Spinal cord (tissue), 10 donors: ENCODE data around the gene PARN. TPM values are rescaled to one million over a fixed set of nuclear protein-coding genes. Genes with fewer than 3 reads are reported as not detected.
"Not testable (repeated sequence)": the region's sequence is repeated elsewhere in the genome, so short reads cannot be mapped to it uniquely, and the experiment has no call there.

Experiments
- DNase-seq, 6 donors: peaks; one replicate each; pipeline versions ENCODE4 v3.0.0 to v3.0.0-alpha.2; 2013 to 2015; ENCODE audit warnings: low spot score in 6 of 6, low read depth in 4 of 6
- H3K27ac ChIP-seq: one replicate; pipeline ENCODE4 v1.5.1; 2013; ENCODE audit warnings: low read depth, low read length, control low read depth
- H3K27me3 ChIP-seq: one replicate; pipeline ENCODE4 v1.6.1; 2013; ENCODE audit warnings: low read length; ENCODE audit not compliant: control insufficient read depth, insufficient read depth
- H3K36me3 ChIP-seq: one replicate; pipeline ENCODE4 v1.6.1; 2013; ENCODE audit warnings: low read length; ENCODE audit not compliant: control insufficient read depth, insufficient read depth
- H3K4me1 ChIP-seq: one replicate; pipeline ENCODE4 v1.6.1; 2013; ENCODE audit warnings: low read length; ENCODE audit not compliant: control insufficient read depth, insufficient read depth
- H3K4me3 ChIP-seq: one replicate; pipeline ENCODE4 v1.5.1; 2013; ENCODE audit warnings: low read depth, low read length, control low read depth
- H3K9me3 ChIP-seq: one replicate; pipeline ENCODE4 v1.6.1; 2013; ENCODE audit warnings: low read length; ENCODE audit not compliant: control insufficient read depth, insufficient read depth
- WGBS: methylation state at CpG from one replicate; pipeline ENCODE4 v1.1.5; 2013; ENCODE audit warnings: missing lambda C conversion rate; ENCODE audit not compliant: insufficient coverage; 5-methylcytosine and 5-hydroxymethylcytosine counted together
- polyA plus RNA-seq, 2 donors: library from polyadenylated mRNA; unstranded; fragments of 120-200 nt; gene quantifications; one replicate each; pipeline ENCODE4 v1.2.1, GENCODE V29; 2013; ENCODE audit not compliant: insufficient read length in 2 of 2
- total RNA-seq, 2 donors: library from RNA; depleted of rRNA in 1 of 2; stranded (reverse); fragments of 120-200 nt in 1 of 2; fragments of >200 nt in 1 of 2; gene quantifications; one replicate each; pipeline versions ENCODE4 v1.2.3 to v1.2.4, GENCODE V29; 2013 to 2014
- donor health status: healthy.

PARN gene
- total and polyA plus RNA-seq, 4 donors: 23.5 to 33.6 (median 25.2) TPM

GRCh38 chr16:14579266-14579665 lies 50.8 kb downstream of the PARN start:
- no peaks in the 10 kb centered on the region for H3K27me3 ChIP-seq
- H3K27ac ChIP-seq: no peak overlapping the region
- H3K36me3 ChIP-seq: peaks cover 47% of the 10 kb centered on the region
- no peak for DNase-seq
- no peaks in the 10 kb centered on the region for H3K4me1 ChIP-seq
- H3K9me3 ChIP-seq: no peaks in the 10 kb centered on the region
- no CpG with 5 or more reads among the region's 2 CpGs for WGBS
- no peak overlapping the region for H3K4me3 ChIP-seq

- no peak overlapping the region for H3K4me3 ChIP-seq
- DNase-seq: no peak
- WGBS: no CpG with 5 or more reads among the region's 1 CpG
- no peak overlapping the region for H3K27ac ChIP-seq
- no peaks in the 10 kb centered on the region for H3K9me3 ChIP-seq
- no peaks in the 10 kb centered on the region for H3K27me3 ChIP-seq
- H3K36me3 ChIP-seq: peaks cover 43% of the 10 kb centered on the region
- H3K4me1 ChIP-seq: no peaks in the 10 kb centered on the region
Observed at GRCh38 chr16:14576532-14576931, 53.5 kb downstream of the PARN start.

GRCh38 chr16:14576069-14576468 lies 54.0 kb downstream of the PARN start:
- 100% methylated on average over 2 of the region's 3 CpGs for WGBS
- H3K9me3 ChIP-seq: no peaks in the 10 kb centered on the region
- H3K27ac ChIP-seq: no peak overlapping the region
- DNase-seq: no peak
- H3K36me3 ChIP-seq: peaks cover 38% of the 10 kb centered on the region
- H3K4me1 ChIP-seq: no peaks in the 10 kb centered on the region
- H3K4me3 ChIP-seq: no peak overlapping the region
- no peaks in the 10 kb centered on the region for H3K27me3 ChIP-seq

GRCh38 chr16:14574698-14575415 lies 55.2 kb downstream of the PARN start:
- H3K4me3 ChIP-seq, H3K9me3 ChIP-seq, H3K27me3 ChIP-seq, H3K4me1 ChIP-seq, H3K27ac ChIP-seq, DNase-seq: not testable (repeated sequence)
- WGBS: 97% methylated on average over 3 of the region's 4 CpGs
- peaks cover 30% of the 10 kb centered on the region for H3K36me3 ChIP-seq

GRCh38 chr16:14572535-14572934 lies 57.5 kb downstream of the PARN start:
- 55% methylated on average over 2 of the region's 2 CpGs for WGBS
- peak in 1 of 6 donors; percentile 74 for DNase-seq
- Histone ChIP-seq H3K27ac (no peak overlapping the region), H3K36me3 (peaks cover 16% of the 10 kb centered on the region), H3K4me3 (no peak overlapping the region), H3K27me3 (no peaks in the 10 kb centered on the region), H3K9me3 (no peaks in the 10 kb centered on the region), H3K4me1 (no peaks in the 10 kb centered on the region)

GRCh38 chr16:14569213-14569612 lies 60.8 kb downstream of the PARN start:
- peaks cover 12% of the 10 kb centered on the region for H3K4me1 ChIP-seq
- H3K36me3 ChIP-seq: no peaks in the 10 kb centered on the region
- no peak overlapping the region for H3K4me3 ChIP-seq
- H3K9me3 ChIP-seq: no peaks in the 10 kb centered on the region
- DNase-seq: no peak
- no peaks in the 10 kb centered on the region for H3K27me3 ChIP-seq
- H3K27ac ChIP-seq: no peak overlapping the region
- 90% methylated on average over 2 of the region's 4 CpGs for WGBS

- H3K27ac ChIP-seq: no peak overlapping the region
- WGBS: no CpG with 5 or more reads among the region's 1 CpG
Observed at GRCh38 chr16:14566599-14566998, 63.5 kb downstream of the PARN start.

GRCh38 chr16:14565688-14566025 lies 64.4 kb downstream of the PARN start:
- Histone ChIP-seq H3K4me3 (no peak overlapping the region), H3K36me3 (peaks cover 2% of the 10 kb centered on the region), H3K27me3 (no peaks in the 10 kb centered on the region), H3K4me1 (peaks cover 14% of the 10 kb centered on the region), H3K27ac (no peak overlapping the region), H3K9me3 (no peaks in the 10 kb centered on the region)
- 80% methylated on average over 1 of the region's 2 CpGs for WGBS
- no peak for DNase-seq

More at GRCh38 chr16:14566599-14566998, 63.5 kb downstream of the PARN start:
- Histone ChIP-seq H3K4me1 (peaks cover 14% of the 10 kb centered on the region), H3K9me3 (no peaks in the 10 kb centered on the region), H3K4me3 (no peak overlapping the region), H3K36me3 (peaks cover 2% of the 10 kb centered on the region), H3K27me3 (no peaks in the 10 kb centered on the region)
- no peak for DNase-seq

GRCh38 chr16:14564861-14565687 lies 65.0 kb downstream of the PARN start:
- Histone ChIP-seq H3K9me3 (no peaks in the 10 kb centered on the region), H3K27me3 (no peaks in the 10 kb centered on the region), H3K27ac (no peak overlapping the region), H3K4me1 (peaks cover 14% of the 10 kb centered on the region), H3K36me3 (peaks cover 2% of the 10 kb centered on the region), H3K4me3 (no peak overlapping the region)
- 25% methylated on average over 2 of the region's 5 CpGs for WGBS
- peak in 2 of 6 donors; percentile 54 to 91 for DNase-seq

- Histone ChIP-seq H3K4me3 (no peak overlapping the region), H3K27me3 (no peaks in the 10 kb centered on the region), H3K27ac (no peak overlapping the region), H3K4me1 (peaks cover 14% of the 10 kb centered on the region), H3K9me3 (no peaks in the 10 kb centered on the region), H3K36me3 (peaks cover 2% of the 10 kb centered on the region)
- DNase-seq: no peak
- WGBS: 90% methylated on average over 3 of the region's 9 CpGs
Observed at GRCh38 chr16:14564323-14564722, 65.7 kb downstream of the PARN start.
